ENCODE measurements around the gene CLIC5.

DNA sequence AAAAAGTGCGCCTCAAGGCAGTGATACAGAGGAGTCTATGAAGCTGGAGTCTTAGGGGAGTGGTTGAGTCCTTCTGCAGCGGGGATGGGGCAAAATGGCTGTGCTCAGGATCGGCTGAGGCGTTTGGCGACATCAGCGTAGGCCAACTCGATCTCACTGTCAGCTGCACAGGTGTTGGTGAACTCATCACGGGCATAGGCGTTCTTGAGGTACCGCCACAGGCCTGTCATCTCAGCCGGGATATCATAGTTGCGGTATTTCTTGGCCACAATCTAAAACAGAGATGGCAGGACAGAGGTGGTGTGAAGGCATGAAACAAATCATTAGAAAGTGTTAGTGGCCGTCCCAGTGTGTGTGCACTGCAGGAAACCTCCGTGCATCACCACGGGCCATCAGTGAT lies 112.7 kb downstream of the CLIC5 start:
- TF ChIP-seq CTCF (IDR thresholded peaks at IDR 0.05) = no peak
- TF ChIP-seq EP300 (IDR thresholded peaks at IDR 0.05) = no peak
- no peak for TF ChIP-seq POLR2A (IDR thresholded peaks at IDR 0.05)

All from gastroesophageal sphincter (tissue), 3 donors.